ENCODE data around the gene SGSM2.

GRCh38 chr17:2361010-2361760 is 23.9 kb downstream of the SGSM2 start:
- no peak for TF ChIP-seq CTCF (IDR thresholded peaks at IDR 0.05)
- peak in 1 of 3 donors; percentile 18 for TF ChIP-seq POLR2AphosphoS5 (IDR thresholded peaks at IDR 0.05)
- TF ChIP-seq POLR2A (IDR thresholded peaks at IDR 0.05): no peak
- TF ChIP-seq EP300 (IDR thresholded peaks at IDR 0.05): no peak

Data from stomach (tissue), 4 donors.